A204.1 (cell line): ENCODE measurements around the gene NR6A1.
"Not testable (repeated sequence)": the region's sequence is repeated elsewhere in the genome, so short reads cannot be mapped to it uniquely, and the experiment has no call there.

Experiments used
- FAIRE-seq: peaks from 2 replicates; lab custom pipeline; 2012; peaks lifted over from hg19 to GRCh38; lab: Jason Lieb, UNC

Gene NR6A1

GRCh38 chr9:124652615-124653393 is 118.3 kb downstream of the NR6A1 start:
- FAIRE-seq, result no peak

DNA sequence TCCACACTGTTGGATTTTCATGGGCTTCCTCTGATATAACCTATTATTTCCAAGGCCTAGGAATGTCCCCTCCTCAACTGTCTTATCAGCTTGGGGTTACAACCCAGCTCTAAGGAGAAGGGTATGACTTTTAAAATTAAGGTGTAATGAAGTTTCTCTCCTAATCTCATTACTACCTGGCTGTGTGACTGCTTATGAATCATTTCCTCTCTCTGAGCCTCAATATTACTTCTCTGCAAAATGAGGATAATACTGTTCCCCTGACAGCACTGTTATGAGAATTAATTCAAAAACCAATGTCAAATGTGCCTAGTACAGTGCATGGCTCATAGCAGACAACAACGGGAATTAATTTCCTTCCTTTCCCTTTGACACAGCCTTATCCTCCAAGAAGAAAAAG is 118.9 kb downstream of the NR6A1 start:
- FAIRE-seq, result no peak

DNA sequence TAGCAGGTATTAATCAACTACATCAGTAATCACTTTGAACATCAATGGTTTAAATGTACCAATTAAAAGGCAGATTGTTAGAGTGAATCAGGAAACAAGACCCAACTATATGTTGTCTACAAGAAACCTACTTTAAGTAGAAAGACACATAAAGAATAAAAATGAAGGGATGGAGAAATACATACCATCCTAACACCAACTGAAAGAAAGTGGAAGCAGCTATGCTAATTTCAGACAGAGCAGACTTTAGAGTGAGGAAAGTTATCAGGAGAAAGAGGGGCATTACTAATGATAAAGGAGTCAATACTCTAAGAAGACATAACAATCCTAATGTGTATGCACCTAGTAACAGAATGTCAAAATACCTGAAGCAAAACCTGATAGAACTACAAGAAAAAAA is 125.8 kb downstream of the NR6A1 start:
- no peak for FAIRE-seq

DNA sequence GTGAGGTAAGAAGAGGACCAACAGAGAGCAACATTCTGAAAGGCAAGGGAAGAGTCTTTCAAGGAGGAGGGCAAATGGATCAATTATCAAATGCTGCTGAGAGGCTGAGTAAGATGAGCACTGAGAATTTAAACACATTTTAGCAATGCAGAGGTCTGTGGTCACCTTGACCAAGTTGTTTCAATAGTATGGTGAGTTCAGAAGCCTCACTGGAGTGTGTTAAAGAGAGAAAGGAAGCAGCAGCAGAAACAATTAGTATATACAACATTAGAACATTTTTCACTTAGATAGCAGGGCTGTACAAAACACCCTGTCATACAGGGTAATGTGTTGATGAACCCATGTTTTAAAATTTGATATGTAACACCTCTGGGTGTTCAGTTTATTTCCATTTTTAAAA is 131.5 kb downstream of the NR6A1 start:
- FAIRE-seq, result no peak

DNA sequence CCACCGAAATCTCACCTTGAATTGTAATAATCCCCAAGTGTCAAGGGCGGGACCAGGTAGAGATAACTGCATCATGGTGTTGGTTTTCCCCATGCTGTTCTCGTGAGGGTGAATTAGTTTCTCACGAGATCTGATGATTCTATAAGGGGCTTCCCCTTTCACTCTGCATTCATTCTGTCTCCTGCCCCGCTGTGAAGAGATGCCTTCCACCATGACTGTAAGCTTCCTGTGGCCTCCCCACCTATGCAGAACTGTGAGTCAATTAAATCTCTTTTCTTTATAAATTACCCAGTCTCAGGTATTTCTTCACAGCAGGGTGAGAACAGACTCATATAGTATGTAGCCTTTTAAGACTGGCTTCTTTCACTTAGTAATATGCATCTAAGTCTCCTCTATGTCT is 135.8 kb downstream of the NR6A1 start:
- FAIRE-seq, result no peak

DNA sequence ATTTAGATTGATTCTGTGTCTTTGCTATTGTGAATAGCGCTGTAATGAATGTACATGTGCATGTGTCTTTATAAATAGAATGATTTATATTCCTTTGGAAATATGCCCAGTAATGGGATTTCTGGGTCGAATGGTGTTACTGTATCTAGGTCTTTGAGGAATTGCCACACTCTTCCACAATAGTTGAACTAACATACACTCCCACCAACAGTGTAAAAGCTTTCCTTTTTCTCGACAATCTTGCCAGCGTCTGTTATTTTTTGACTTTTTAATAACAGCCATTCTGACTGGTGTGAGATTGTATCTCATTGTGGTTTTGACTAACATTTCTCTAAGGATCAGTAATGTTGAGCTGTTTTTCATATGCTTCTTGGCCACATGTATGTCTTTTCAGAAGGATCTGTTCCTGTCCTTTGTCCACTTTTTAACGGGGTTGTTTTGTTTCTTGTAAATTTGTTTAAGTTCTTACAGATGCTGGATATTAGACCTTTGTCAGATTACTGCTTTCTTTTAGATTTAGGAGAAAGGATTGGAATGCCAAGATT is 139.0 kb downstream of the NR6A1 start:
- no peak for FAIRE-seq

GRCh38 chr9:124631326-124631725 is 139.8 kb downstream of the NR6A1 start:
- FAIRE-seq, result no peak

DNA sequence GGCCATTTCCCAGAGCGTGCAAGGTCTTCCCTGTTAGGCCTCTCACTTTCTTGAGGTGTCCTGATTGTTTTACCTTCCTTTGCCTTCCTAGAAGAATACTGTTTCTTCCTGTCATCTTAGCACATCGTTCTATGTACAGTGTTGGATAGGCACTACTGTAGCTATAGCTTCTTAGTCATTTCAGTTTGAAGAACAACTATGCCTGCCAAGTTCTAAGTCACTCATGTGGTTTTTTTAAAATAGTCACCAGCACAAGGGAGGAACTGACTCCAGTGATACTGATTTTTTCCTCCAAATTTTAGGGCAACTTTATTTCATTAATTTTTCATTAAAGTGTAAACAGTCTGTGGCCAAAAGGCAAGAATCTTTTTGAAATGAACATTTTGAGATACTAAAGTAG is 141.5 kb downstream of the NR6A1 start:
- no peak for FAIRE-seq

DNA sequence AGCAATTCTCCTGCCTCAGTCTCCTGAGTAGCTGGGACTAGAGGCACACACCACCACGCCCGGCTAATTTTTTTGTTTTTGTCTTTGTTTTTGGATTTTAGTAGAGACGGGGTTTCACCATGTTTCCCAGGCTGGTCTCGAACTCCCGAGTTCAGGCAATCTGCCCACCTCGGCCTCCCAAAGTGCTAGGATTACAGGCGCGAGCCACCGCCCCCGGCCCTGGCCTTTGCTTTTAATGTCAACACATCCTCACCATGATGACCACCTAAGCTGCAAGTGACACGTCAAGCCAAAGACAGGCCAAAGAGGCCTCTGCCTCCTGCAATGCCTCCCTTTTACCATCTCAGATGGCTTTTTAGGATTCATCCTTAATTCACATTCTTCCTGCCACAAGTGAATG is 142.4 kb downstream of the NR6A1 start:
- no peak for FAIRE-seq

DNA sequence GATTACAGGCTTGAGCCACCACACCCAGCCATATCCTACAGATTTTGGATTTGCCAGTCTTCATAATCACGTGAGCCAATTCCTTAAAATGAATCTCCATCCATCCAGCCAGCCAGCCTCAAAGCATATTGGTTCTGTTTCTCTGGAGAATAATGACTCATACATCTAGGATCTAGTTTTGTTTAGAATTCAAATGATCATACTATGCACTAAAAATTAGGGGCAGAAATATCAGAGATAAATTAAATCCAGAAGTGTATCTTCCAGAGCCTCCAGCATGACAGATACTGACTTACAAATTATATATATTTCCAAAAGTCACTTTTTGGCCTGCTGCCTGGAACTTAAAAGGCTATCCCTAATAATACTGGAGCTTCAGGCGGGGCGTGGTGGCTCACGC is 144.8 kb downstream of the NR6A1 start:
- no peak for FAIRE-seq

DNA sequence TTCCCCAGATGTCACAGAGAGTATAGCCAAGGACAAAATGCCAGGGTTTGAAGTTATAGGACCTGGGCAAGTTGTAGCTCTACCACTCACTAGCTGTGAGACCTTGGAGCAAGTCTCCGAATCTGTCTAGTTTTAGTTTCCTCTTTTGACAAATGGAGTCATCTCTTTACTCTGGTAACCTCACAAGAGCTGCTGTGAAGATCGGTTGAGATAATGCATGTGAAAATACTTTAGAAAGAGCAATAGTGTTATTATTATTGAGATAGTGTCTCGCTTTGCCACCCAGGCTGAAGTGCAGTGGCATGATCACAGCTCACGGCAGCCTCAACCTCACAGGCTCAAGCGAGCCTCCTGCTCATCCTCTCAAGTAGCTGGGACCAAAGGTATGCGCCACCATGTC is 146.0 kb downstream of the NR6A1 start:
- FAIRE-seq, result no peak

DNA sequence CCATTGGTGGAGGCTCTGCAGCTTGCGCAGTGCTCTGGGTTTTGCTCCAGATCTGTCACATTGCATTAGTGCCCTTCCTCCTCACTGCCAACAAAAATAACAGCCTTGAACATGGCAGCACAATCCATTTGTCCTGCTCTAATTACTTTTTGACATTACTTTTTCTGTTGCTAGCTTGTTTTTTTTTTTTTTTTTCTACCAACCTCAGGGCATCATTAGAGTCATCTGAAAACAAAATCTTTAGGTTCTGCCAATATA is 146.4 kb downstream of the NR6A1 start:
- FAIRE-seq, result no peak

DNA sequence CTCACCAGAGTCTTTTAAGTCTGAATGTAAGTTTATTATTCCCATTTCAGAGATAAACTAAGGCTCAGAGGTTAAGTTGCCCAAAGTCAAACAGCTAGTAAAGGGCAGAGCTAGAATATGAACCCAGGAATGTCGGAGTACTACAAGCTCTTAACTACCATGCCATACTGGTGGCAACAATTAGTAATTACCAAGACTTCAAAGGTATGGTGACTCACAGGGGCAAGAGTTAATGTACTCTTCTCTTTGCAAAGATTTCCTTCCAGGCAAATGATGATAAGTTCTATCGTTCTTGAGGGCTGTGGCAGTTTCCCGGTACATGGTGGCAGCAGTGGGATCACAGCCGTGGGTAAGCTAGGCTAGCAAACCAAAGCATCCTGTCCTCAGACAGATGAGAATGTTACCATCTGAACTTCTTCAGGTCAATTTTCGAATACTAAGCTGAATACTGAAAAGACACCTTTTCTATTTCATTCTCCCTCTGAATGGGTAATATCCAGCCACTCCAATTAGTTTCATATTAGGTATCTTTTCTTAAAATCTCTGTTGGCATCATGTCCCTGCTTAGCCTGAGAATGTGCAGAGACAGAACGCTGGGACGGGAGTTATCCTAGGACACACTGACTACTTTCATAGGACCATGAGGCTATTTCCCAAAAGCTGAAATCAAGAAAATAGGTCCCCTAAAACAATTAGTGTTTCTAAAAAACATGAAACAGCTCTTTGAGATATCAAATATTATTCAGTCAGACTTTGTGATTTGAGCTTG is 147.0 kb downstream of the NR6A1 start:
- FAIRE-seq, result no peak

- FAIRE-seq, result no peak
Observed at GRCh38 chr9:124622882-124623281, 148.2 kb downstream of the NR6A1 start.

DNA sequence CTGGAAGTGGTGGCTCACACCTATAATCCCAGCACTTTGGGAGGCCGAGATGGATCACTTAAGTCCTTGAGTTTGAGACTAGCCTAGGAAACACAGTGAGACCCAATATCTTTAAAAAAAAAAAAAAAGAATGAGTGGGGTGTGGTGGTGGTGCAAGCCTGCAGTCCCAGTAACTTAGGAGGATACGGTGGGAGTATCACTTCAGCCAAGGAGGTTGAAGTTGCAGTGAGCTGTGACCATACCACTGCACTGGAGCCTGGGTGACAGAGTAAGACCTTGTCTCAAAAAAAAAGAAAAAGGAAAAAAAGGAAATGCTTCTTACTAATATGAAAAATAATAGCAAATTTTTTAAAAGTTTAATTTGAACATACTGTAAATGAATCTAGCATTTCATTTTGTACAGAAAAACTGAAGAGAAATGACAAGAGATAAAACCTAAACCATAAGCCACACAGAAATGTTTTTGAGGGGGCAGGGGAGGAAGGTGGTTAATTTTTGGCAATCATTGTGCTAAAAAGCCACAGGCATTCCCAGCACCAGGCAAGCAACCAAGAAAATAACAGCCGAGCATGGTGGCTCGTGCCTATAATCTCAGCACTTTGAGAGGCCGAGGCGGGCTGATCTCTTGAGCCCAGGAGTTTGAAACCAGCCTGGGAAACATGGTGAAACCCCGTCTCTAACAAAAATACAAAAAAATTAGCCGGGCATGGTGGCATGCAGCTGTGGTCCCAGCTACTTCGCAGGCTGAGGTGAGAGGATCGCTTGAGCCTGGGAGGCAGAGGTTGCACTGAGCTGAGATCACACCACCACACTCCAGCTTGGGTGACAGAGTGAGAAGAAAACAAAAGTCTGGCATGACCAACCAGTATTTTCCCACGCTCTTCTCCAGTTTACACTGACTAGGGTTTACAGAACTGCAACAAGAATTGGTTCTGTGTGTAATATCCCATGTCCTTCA is 149.5 kb downstream of the NR6A1 start:
- FAIRE-seq, result no peak

DNA sequence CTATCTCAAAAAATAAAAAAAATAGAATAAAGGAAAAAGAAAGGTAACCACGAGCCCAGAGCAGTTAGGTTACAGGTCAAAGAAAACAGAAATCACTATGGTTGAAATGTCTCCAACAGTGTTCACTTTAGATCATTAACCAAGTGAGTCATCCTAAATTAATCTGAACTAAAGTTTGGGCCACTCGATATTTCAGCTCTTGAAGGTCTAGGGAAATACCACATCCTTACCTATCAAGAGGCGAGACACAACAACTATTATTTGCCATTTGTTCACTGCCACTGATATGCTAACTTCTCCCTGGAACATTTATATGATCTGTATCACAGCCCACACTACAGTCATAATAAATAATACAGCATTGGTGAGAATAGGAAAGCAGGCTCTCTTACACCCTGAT is 152.6 kb downstream of the NR6A1 start:
- FAIRE-seq, result no peak

GRCh38 chr9:124617477-124618141 is 153.5 kb downstream of the NR6A1 start:
- peak; percentile 6 for FAIRE-seq

GRCh38 chr9:124616961-124617360 is 154.2 kb downstream of the NR6A1 start:
- no peak for FAIRE-seq

GRCh38 chr9:124615840-124616239 is 155.3 kb downstream of the NR6A1 start:
- FAIRE-seq, result not testable (repeated sequence)

GRCh38 chr9:124615100-124615742 is 155.9 kb downstream of the NR6A1 start:
- no peak for FAIRE-seq

GRCh38 chr9:124613849-124614248 is 157.3 kb downstream of the NR6A1 start:
- no peak for FAIRE-seq

DNA sequence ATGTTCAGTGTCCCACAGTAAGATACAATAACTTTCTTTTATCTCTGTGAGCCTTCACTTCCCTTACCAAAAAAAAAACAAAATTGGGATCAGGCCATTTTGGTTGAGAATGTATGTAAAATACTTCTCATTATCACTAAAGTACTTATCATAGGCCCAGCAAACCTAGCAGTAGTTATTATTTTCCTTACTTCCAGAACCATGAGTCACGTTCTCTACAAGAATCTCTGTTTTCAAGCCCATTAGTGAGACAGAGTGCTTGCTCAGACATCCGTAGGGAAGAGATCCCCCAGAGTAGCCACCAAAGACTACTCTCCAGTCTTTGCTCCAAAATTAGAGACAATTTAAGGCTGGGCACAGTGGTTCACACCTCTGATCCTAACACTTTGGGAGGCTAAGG is 160.0 kb downstream of the NR6A1 start:
- no peak for FAIRE-seq
